Measurements from ENCODE around the gene DNAJC21.

DNAJC21 gene

DNA sequence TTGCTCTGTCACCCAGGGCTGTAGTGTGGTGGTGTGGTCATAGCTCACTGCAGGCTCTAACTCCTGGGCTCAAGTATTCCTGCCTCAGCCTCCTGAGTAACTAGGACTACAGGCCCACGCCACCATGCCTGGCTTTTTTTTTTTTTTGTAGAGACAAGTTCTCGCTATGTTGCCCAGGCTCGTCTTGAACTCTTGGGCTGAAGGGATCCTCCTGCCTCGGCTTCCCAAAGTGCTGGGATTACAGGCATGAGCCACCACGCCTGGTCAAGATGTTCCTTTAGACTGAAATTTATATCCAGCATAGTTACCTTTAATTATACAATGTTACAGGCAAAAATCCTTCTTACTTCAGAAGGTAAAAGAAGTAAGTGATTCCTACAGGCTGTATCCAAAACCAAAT lies 1.6 kb upstream of the DNAJC21 start:
- in situ Hi-C loops (cut with HindIII; ENCODE audit: low sequenced_read_pairs) = no loop called here
- DNase-seq (ENCODE audit: low read depth, low spot score) = no peak
- TF ChIP-seq, protein P1, sequence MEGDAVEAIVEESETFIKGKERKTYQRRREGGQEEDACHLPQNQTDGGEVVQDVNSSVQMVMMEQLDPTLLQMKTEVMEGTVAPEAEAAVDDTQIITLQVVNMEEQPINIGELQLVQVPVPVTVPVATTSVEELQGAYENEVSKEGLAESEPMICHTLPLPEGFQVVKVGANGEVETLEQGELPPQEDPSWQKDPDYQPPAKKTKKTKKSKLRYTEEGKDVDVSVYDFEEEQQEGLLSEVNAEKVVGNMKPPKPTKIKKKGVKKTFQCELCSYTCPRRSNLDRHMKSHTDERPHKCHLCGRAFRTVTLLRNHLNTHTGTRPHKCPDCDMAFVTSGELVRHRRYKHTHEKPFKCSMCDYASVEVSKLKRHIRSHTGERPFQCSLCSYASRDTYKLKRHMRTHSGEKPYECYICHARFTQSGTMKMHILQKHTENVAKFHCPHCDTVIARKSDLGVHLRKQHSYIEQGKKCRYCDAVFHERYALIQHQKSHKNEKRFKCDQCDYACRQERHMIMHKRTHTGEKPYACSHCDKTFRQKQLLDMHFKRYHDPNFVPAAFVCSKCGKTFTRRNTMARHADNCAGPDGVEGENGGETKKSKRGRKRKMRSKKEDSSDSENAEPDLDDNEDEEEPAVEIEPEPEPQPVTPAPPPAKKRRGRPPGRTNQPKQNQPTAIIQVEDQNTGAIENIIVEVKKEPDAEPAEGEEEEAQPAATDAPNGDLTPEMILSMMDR (IDR thresholded peaks at IDR 0.05; ENCODE audit: low read depth, low read length) = no peak
- no peak overlapping the region for H3K4me3 ChIP-seq (ENCODE audit: low read depth, low read length)

DNA sequence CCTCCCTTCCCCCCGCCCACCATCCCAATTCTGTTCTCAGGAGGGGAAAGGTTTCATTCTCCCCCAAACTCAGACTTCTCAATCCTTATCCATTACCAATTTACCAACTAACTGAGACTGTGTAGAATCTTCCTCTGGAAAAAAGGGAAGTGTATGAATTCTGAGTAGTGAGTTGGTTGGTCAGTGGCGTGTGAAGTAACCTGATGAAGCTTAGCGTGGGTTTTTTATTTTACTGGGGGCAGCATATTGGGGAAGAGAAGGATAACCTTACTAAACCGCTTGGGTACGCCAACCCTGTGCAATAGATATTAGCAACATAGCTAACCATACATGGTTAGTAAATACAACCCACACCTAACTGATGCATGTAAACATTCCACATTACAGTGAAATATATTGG lies 1.1 kb upstream of the DNAJC21 start:
- no peak for DNase-seq (ENCODE audit: low read depth, low spot score)
- in situ Hi-C loops (cut with HindIII; ENCODE audit: low sequenced_read_pairs) = no loop called here
- TF ChIP-seq, protein P1 (IDR thresholded peaks at IDR 0.05; ENCODE audit: low read depth, low read length) = no peak
- no peak overlapping the region for H3K4me3 ChIP-seq (ENCODE audit: low read depth, low read length)

DNA sequence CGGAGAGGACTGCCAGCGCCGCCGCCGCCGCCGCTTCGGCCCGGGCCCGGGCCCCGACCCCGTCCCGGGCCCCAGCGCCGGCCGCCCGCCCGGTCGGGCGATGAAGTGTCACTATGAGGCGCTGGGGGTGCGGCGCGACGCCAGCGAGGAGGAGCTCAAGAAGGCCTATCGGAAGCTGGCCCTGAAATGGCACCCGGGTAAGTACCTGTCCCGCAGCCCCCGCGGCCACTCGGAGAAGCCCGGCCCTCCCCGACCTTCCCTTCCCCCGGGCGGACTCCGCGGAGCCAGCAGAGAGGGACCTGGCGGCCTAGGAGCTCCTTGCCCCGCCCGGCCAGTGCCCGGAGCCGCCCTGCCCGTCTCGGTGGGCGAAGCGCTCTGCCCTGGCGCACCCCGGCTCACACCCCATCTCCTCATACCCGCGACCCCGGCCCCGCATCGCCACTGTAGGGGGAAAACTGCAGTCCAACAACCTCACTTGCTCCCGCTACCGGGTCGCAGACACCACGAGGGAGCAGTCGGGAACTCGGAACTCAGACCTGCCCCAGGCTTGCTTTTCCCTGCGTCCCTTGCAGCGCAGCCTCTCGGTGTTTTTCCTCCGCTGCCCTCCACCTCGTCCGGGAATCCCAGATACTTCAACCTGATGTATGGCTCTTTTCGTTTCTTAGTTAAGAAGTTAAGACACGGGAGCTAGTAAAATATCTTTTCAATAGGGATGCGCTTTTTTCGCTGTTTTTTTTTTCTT lies 532 bp downstream of the DNAJC21 start:
- TF ChIP-seq, protein P1 (IDR thresholded peaks at IDR 0.05; ENCODE audit: low read depth, low read length) = no peak
- in situ Hi-C loops (cut with HindIII; ENCODE audit: low sequenced_read_pairs) = no loop called here
- H3K4me3 ChIP-seq (ENCODE audit: low read depth, low read length) = peak overlapping the region; percentile 87
- peak; percentile 82 for DNase-seq (ENCODE audit: low read depth, low spot score)

DNA sequence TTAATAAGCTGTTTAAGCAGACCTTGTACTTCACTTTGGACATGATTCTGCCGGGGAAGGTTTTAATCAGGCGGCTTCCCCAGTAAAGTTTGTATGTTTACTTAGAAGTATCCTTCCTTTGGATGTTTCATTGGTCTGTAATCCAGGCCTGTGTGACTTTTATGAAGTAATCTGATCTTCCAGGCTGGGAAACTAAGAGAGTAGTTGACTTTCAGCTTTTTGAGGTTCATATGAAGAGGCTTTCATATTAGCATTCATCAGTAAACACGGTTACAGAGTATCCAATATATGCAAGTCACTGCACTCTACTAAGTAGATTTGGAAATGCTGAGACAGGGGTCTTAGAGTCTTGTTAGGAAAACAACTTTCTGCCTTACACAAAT lies 1.1 kb downstream of the DNAJC21 start:
- DNase-seq (ENCODE audit: low read depth, low spot score) = peak; percentile 60

DNA sequence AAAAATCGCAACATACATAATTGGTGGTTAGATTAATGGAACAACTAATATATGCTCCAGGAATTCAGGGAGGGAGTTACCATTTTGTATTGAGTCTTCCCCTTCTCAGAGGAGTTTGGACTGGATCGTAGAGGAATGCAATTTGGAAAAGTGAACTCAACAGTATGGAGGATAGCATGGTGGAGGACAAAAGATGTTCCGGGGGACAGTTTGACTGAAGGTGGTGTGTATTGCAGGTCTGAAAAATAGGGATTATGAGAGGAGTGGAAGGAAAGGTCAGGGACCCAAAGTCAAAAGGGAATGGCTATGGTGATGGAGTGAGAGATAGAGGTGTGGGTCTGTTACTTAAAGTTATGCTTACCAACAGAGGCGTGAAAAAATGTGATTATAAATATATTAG lies 1.5 kb downstream of the DNAJC21 start:
- in situ Hi-C loops (cut with HindIII; ENCODE audit: low sequenced_read_pairs) = no loop called here
- TF ChIP-seq, protein P1 (IDR thresholded peaks at IDR 0.05; ENCODE audit: low read depth, low read length) = no peak
- peak overlapping the region; percentile 87 for H3K4me3 ChIP-seq (ENCODE audit: low read depth, low read length)
- DNase-seq (ENCODE audit: low read depth, low spot score) = no peak

More for the DNA sequence above, 1.1 kb downstream of the DNAJC21 start:
- TF ChIP-seq, protein P1 (IDR thresholded peaks at IDR 0.05; ENCODE audit: low read depth, low read length) = no peak
- peak overlapping the region; percentile 87 for H3K4me3 ChIP-seq (ENCODE audit: low read depth, low read length)
- in situ Hi-C loops (cut with HindIII; ENCODE audit: low sequenced_read_pairs) = no loop called here

DNA sequence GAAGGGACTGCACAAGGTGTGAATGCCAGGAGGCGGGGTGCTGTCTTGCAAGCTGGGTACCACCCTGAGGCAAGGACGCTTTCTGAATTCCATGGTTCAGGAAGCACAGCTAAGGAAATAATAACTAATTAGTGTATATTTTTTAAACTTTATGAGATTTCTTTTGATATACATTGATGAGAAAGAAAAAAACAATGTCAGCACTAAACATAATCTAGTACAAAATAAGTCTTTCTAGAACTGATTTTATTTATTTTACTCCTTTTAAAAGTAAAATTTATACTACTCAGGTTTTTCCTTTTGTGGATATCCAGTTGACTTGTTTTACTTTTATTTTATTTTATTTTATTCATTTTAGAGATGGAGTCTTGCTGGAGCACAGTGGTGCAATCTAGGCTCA lies 3.6 kb downstream of the DNAJC21 start:
- TF ChIP-seq, protein P1 (IDR thresholded peaks at IDR 0.05; ENCODE audit: low read depth, low read length) = no peak
- DNase-seq (ENCODE audit: low read depth, low spot score) = no peak
- in situ Hi-C loops (cut with HindIII; ENCODE audit: low sequenced_read_pairs) = no loop called here
- H3K4me3 ChIP-seq (ENCODE audit: low read depth, low read length) = no peak overlapping the region

Data from astrocyte of the spinal cord (primary cell).